Astrocyte of the spinal cord (primary cell): ENCODE measurements around the gene IQCE.

Experiments used
- DNase-seq: peaks from one replicate; pipeline ENCODE4 v3.0.0; 2011; ENCODE audit warnings: low read depth, low spot score
- H3K4me3 ChIP-seq: 2 replicates; pipeline ENCODE4 v1.5.1; 2011; ENCODE audit warnings: low read depth, mild to moderate bottlenecking, low read length, moderate library complexity
- in situ Hi-C: cut with HindIII; loops from 2 replicates; pipeline ENCODE4 v1.10.0; 2017; ENCODE audit warnings: low sequenced_read_pairs
- TF ChIP-seq, protein P1 (sequence below): IDR thresholded peaks from 2 replicates; pipeline ENCODE4 v1.5.1; 2012; ENCODE audit warnings: low read depth, mild to moderate bottlenecking, low read length, inconsistent platforms

IQCE gene

DNA sequence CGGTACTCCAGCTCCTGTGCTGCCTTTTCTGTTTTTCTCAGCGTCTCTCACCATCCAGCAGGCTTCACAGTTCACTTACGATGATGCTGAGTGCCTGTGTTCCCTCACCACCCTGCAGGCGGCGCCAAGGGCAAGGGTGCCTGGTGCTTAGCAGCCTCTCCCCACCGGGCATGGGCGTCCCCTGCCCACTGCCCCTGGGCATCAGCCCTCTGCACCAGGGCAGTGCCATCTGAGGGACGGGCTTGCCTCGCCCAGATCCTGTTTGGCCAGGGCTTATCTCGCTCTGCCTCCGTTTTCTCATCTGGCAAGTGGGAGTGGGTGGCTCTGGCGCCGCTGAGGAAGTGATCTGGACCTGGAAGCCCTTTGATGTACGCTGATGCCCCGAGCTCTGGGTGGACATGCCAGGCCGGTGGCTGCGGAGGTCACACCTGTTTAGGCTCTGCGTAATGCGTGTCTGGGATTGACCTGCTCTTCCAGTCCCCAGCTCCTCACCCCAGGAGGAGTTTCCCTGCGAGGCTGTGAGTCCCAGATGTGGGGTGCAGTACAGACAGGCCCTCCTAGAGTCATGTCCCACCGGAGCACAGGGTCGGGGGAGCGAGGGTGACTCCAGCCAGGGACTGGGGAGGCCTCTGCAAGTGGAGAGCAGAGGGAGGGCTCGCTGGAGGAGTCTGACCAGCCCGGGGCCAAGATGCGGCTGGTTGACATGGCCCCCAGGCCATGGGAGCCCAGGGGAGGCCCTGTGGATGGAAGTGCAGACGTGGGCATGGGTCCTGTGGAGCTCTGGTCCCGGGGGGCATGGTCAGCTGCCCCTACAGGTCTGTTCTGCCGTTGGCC lies 84.8 kb downstream of the IQCE start:
- TF ChIP-seq, protein P1, sequence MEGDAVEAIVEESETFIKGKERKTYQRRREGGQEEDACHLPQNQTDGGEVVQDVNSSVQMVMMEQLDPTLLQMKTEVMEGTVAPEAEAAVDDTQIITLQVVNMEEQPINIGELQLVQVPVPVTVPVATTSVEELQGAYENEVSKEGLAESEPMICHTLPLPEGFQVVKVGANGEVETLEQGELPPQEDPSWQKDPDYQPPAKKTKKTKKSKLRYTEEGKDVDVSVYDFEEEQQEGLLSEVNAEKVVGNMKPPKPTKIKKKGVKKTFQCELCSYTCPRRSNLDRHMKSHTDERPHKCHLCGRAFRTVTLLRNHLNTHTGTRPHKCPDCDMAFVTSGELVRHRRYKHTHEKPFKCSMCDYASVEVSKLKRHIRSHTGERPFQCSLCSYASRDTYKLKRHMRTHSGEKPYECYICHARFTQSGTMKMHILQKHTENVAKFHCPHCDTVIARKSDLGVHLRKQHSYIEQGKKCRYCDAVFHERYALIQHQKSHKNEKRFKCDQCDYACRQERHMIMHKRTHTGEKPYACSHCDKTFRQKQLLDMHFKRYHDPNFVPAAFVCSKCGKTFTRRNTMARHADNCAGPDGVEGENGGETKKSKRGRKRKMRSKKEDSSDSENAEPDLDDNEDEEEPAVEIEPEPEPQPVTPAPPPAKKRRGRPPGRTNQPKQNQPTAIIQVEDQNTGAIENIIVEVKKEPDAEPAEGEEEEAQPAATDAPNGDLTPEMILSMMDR, result peak; percentile 19
- no peak overlapping the region for H3K4me3 ChIP-seq
- DNase-seq, result no peak
- in situ Hi-C loops, result no loop called here

DNA sequence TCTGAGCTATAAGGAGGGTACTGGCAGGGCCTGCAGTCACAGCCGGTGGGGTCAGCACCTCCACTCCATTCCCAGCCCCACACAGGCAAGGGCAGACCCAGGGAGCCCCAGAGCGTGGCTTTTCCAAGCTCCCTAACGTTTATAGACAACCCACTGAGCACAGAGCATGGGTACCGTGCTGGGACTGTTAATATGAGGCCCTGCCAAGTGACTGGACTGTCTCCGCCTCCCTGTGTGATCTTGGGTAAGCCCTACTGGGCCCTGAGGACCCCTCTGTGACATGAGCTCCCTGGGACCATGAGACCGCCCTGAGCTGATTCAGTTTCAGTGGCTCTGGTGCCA lies 85.4 kb downstream of the IQCE start:
- in situ Hi-C loops, result no loop called here
- TF ChIP-seq, protein P1, result no peak
- H3K4me3 ChIP-seq, result no peak overlapping the region
- no peak for DNase-seq

DNA sequence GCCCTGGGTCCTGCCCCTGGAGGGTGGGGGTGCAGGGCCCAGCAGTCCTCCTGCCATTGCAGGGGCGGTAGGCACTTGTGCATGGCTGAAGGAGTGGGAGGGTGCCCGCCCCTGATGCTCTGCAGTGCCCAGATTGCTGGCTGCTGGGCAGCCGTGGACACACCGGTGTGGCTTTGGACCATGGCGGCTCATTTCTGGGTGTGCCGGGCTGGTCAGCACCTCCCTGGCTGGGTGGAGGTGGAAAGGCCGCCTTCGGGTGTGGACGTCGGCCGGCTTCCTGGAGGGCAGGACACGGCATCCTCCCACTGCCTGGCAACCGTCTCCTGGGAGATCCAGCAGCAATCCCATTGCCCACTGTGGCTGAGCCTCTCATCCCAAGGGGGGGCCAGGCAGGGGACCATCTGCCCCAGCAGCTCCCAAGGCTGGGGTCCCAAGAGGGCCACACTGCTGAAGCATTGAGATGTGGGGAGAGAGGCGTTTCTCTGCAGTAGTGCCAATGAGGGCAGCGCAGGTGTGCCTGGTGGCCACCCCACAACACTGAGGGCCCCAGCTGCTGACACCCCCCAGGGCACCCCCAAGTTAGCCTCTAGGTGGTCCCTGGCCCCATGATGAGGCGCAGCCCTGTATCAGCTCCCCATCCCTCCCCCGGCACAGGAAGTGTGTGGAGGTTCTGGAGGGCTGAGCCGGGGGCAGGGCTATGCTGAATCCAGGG lies 85.9 kb downstream of the IQCE start:
- no peak overlapping the region for H3K4me3 ChIP-seq
- TF ChIP-seq, protein P1, result no peak
- in situ Hi-C loops, result no loop called here
- DNase-seq, result no peak

DNA sequence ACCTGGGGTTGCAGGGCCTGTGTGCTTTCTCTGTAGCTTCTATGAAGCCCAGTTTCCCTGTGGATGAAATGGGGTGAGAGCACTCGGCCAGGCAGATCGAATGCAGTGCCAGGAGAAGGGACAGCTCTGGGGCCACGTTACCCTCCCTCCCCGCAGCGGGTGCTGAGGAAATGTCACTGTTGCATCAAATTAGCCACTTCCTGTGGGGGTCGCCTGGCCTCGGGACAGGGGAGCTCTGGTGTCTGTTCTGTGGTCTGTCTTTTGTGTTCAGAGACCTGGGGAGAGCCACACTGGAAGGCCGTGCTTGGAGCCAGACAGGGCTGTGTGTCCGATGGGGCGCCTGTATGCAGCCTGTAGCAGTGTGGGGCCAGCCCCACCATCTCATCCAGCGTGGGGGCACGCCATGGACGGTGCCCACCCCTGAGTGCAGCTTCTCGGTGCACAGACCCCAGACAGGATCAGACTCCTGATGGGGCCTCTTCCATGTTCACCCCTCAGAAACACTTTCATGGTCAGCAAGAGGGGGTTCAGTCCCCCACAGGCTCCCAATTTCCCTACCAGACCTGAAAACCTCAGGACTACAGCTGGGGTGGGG lies 86.6 kb downstream of the IQCE start:
- TF ChIP-seq, protein P1, result no peak
- H3K4me3 ChIP-seq, result no peak overlapping the region
- no peak for DNase-seq
- in situ Hi-C loops, result no loop called here

DNA sequence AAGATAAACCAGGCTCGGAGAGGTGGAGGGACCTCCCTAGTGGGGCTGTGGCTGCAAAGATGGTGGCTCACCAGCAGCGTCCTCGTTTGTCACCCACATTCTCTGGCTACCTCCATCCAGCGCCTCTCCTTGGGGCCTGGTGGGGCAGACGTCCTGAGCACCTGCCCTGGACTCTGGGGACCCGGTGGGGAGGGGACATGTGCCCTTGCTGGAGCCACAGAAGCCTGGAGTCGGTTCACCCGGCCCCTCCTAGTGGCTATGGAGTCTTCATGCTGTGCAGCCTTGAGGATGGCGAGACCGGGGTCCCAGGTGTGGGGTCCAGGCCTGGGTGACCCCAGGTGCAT lies 87.5 kb downstream of the IQCE start:
- H3K4me3 ChIP-seq, result no peak overlapping the region
- TF ChIP-seq, protein P1, result no peak
- in situ Hi-C loops, result no loop called here
- no peak for DNase-seq

DNA sequence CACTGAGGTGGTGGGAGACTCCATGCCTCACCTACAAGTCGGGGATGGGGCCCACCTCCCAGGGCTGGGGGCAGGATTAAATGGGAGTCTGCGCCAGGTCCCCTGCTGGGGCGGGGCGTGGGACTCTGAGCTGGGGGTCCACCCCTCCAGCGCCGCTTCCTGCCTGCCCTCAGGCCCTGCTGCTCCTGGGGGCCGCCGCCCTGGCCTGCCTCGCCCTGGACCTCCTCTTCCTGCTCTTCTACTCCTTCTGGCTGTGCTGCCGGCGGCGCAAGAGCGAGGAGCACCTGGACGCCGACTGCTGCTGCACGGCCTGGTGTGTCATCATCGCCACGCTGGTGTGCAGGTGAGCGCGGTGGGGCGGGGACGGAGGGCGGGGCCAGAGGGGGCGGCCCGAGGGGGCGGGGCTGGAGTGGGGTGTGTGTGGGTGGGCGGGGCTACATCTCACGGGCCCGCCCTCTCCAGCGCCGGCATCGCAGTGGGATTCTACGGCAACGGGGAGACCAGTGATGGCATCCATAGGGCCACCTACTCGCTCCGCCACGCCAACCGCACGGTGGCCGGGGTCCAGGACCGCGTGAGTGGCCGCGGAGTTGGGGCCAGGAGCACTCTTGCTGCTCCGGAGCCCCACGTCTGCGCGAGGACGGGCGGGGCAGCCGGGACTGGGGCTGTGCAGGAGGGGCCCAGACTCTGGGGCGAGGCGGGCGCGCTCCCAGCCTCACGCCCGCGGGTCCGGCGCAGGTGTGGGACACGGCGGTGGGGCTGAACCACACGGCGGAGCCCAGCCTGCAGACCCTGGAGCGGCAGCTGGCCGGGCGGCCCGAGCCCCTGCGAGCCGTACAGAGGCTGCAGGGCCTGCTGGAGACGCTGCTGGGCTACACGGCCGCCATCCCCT lies 88.1 kb downstream of the IQCE start:
- in situ Hi-C loops, result no loop called here
- H3K4me3 ChIP-seq, result no peak overlapping the region
- no peak for DNase-seq
- TF ChIP-seq, protein P1, result no peak
